OCI-LY1 (cell line): ENCODE data around the gene ALG2.

Source experiments
- H2AFZ ChIP-seq: fragments of 200-600 bp; sonication (generic), shearing (Covaris generic); 2 replicates; pipeline ENCODE4 v1.6.0; 2014; ENCODE audit warnings: antibody characterized with exemption, mild to moderate bottlenecking, low read length
- H3F3A ChIP-seq: fragments of 200-600 bp; sonication (generic), shearing (Covaris generic); 2 replicates; pipeline ENCODE4 v1.6.0; 2014; ENCODE audit warnings: mild to moderate bottlenecking, antibody characterized with exemption, low read length, moderate library complexity; ENCODE audit not compliant: insufficient read depth
- H3K27ac ChIP-seq: fragments of 200-600 bp; sonication (generic); 2 replicates; pipeline ENCODE4 v1.5.1; 2014; ENCODE audit warnings: low read length, mixed run types, mild to moderate bottlenecking, low read depth; ENCODE audit not compliant: poor library complexity, severe bottlenecking
- H3K27me3 ChIP-seq: fragments of 200-600 bp; sonication (generic); 2 replicates; pipeline ENCODE4 v1.6.0; 2014; ENCODE audit warnings: antibody characterized with exemption, mild to moderate bottlenecking, low read length, moderate library complexity; ENCODE audit not compliant: insufficient read depth
- H3K36me3 ChIP-seq: fragments of 200-600 bp; sonication (generic); 2 replicates; pipeline ENCODE4 v1.6.1; 2014; ENCODE audit warnings: mild to moderate bottlenecking, antibody characterized with exemption, low read length, moderate library complexity, mixed read lengths; ENCODE audit not compliant: insufficient read depth
- H3K4me1 ChIP-seq: fragments of 200-600 bp; sonication (generic); 2 replicates; pipeline ENCODE4 v1.5.1; 2014; ENCODE audit warnings: mild to moderate bottlenecking, low read length, moderate library complexity; ENCODE audit not compliant: insufficient read depth, severe bottlenecking
- H3K4me2 ChIP-seq: fragments of 200-600 bp; sonication (generic), shearing (Covaris generic); 2 replicates; pipeline ENCODE4 v1.6.1; 2014; ENCODE audit warnings: low read length
- H3K4me3 ChIP-seq: fragments of 200-600 bp; sonication (generic); 2 replicates; pipeline ENCODE4 v1.5.1; 2014; ENCODE audit warnings: low read length, low read depth, mild to moderate bottlenecking, mixed read lengths; ENCODE audit not compliant: poor library complexity, severe bottlenecking
- H3K79me2 ChIP-seq: fragments of 200-600 bp; shearing (Covaris generic); 2 replicates; pipeline ENCODE4 v1.6.1; 2016; ENCODE audit warnings: mixed run types, low read length, mixed read lengths; ENCODE audit not compliant: insufficient read depth
- H3K9ac ChIP-seq: fragments of 200-600 bp; sonication (generic), shearing (Covaris generic); 2 replicates; pipeline ENCODE4 v1.6.1; 2014; ENCODE audit warnings: mild to moderate bottlenecking, low read length, mixed read lengths
- H3K9me2 ChIP-seq: fragments of 200-600 bp; sonication (generic), shearing (Covaris generic); 2 replicates; pipeline ENCODE4 v1.6.1; 2014; ENCODE audit warnings: low read depth, mild to moderate bottlenecking, low read length, mixed read lengths
- H3K9me3 ChIP-seq: fragments of 200-600 bp; shearing (Covaris generic); 2 replicates; pipeline ENCODE4 v1.6.1; 2014; ENCODE audit warnings: low read length, mixed read lengths
- H4K20me1 ChIP-seq: fragments of 200-600 bp; sonication (generic), shearing (Covaris generic); 2 replicates; pipeline ENCODE4 v1.6.0; 2016; ENCODE audit warnings: mild to moderate bottlenecking, low read length; ENCODE audit not compliant: insufficient read depth
- EZH2 ChIP-seq: fragments of 200-600 bp; sonication (generic), shearing (Covaris generic); IDR thresholded peaks from 2 replicates; pipeline ENCODE4 v1.8.0; 2017; ENCODE audit warnings: borderline replicate concordance, mixed run types, mild to moderate bottlenecking, antibody characterized with exemption, low read length, moderate library complexity, mixed read lengths
- TF ChIP-seq, protein P1 (sequence below): fragments of 200-600 bp; sonication (generic), shearing (Covaris generic); IDR thresholded peaks from 2 replicates; pipeline ENCODE4 v1.5.1; 2017; ENCODE audit warnings: mild to moderate bottlenecking, antibody characterized with exemption, low read length, moderate library complexity, mixed read lengths

ALG2 gene

DNA sequence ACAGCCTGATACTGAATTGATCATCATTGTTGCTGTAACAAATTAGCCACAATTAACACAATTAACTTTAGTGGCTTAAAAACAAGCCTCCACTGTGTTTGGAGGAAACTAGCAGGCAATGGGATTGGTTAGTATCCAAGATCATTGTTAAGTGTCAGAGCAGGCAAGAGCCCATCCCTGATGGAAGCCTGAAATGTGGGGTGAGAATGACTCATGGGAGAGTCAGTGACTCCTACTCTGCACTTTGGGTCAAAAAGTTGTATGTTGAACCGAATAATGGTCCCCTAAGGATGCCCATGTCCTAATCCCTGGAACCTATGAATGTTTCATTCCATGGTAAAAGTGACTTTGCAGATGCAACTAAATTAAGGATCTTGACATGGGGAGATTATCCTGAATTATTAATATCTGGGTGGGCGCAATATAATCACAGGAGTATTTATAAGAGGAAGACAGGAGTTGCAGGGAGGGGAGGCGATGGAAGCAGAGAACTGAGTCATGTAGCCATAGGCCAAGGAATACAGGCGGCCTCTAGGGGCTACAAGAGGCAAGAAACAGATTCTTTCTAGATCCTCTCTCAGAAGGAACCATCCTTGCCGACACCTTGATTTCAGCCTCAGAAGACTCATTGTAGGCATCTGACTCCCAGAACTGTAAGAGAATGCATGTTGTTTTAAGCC lies 28.8 kb downstream of the ALG2 start:
- Histone ChIP-seq H3K27me3 (peaks cover 2% of the 10 kb centered on the region; the same call in 1 of the 2 replicates), H3F3A (no peaks in the 10 kb centered on the region), H3K9me2 (no peaks in the 10 kb centered on the region), H3K36me3 (no peaks in the 10 kb centered on the region), H3K27ac (no peak overlapping the region), H2AFZ (no peak overlapping the region), H3K79me2 (no peaks in the 10 kb centered on the region), H3K4me1 (no peaks in the 10 kb centered on the region), H3K4me3 (no peak overlapping the region), H3K9me3 (no peaks in the 10 kb centered on the region), H3K4me2 (no peak overlapping the region), H4K20me1 (no peaks in the 10 kb centered on the region), H3K9ac (no peak overlapping the region)
- TF ChIP-seq, protein P1, sequence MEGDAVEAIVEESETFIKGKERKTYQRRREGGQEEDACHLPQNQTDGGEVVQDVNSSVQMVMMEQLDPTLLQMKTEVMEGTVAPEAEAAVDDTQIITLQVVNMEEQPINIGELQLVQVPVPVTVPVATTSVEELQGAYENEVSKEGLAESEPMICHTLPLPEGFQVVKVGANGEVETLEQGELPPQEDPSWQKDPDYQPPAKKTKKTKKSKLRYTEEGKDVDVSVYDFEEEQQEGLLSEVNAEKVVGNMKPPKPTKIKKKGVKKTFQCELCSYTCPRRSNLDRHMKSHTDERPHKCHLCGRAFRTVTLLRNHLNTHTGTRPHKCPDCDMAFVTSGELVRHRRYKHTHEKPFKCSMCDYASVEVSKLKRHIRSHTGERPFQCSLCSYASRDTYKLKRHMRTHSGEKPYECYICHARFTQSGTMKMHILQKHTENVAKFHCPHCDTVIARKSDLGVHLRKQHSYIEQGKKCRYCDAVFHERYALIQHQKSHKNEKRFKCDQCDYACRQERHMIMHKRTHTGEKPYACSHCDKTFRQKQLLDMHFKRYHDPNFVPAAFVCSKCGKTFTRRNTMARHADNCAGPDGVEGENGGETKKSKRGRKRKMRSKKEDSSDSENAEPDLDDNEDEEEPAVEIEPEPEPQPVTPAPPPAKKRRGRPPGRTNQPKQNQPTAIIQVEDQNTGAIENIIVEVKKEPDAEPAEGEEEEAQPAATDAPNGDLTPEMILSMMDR, result peak; percentile 29; the same call in 1 of the 2 replicates
- no peak for TF ChIP-seq EZH2

DNA sequence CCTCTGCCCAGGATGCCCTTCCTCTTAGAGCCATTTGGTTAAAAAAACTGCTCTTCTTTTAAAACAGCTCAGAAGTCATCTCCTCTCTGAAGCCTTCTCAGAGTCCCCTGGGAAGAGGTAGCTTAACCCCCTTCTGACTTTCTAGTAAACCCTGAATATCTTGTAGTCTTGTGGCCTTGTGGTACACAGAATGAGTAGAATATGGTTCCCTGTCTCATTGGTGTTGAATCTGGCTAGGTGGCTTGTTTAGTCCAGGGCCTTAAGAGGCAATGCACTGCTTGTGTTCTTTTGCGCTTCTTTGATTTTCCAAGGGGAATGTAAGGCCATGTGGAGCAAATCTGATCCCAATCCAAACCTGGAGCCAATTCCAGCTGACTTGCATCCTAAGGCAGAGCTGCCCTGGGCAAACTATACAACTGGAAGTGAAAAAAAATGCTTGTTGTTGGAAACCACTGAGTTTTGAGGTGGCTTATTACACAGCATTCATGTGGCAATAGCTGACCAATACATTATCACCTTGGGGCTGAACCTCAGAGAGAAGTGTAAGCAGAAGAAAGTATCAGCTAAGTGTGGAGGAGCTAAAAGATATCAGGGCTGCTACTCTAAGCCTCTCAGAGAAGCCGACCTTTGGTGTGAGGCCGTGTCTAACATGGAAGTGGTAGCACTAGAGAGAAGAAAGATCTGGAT lies 31.0 kb downstream of the ALG2 start:
- Histone ChIP-seq H2AFZ (no peak overlapping the region), H3K36me3 (no peaks in the 10 kb centered on the region), H3K27ac (no peak overlapping the region), H3K79me2 (no peaks in the 10 kb centered on the region), H3K9me2 (no peaks in the 10 kb centered on the region), H3K4me2 (no peak overlapping the region), H3K27me3 (no peaks in the 10 kb centered on the region), H3K4me1 (no peaks in the 10 kb centered on the region), H3F3A (no peaks in the 10 kb centered on the region), H4K20me1 (no peaks in the 10 kb centered on the region), H3K4me3 (no peak overlapping the region), H3K9ac (no peak overlapping the region), H3K9me3 (no peaks in the 10 kb centered on the region)
- no peak for TF ChIP-seq EZH2
- TF ChIP-seq, protein P1, result no peak

DNA sequence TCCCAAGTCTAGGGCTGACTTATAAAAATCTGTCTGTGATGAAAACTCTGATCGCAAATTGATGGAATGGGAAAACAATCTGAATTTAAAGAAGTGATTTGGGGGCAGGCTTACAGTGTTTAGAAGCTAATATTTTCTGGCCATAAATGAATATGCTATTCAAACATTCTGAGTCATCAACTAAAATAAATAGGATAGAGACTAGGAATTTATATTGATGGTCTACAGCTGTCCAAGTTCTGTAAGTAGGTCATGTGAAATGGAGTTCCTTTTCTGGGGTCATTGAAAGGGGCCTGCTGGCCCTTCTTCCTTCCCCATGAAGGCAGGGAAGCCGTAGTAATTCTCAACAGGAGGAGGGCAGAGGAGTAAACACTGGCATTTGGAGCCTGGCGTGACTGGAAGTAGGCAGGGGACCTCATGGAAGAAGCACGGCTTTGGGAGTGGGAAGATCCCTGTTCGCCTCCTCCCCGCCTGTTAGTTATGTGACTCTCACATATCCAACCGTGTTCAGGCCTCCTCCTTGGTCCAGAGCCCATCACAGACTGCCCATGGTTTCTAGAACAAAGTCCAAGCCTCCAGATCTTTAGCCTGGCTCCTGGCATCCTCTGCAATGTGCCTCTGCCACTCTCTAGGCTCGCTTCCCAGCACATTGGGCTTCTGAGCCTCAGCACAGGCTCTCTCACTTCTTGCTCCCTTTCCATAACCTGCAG lies 31.7 kb downstream of the ALG2 start:
- no peaks in the 10 kb centered on the region for H3F3A ChIP-seq
- no peak overlapping the region for H3K9ac ChIP-seq
- TF ChIP-seq, protein P1, result no peak
- no peak for TF ChIP-seq EZH2
- no peak overlapping the region for H2AFZ ChIP-seq
- no peaks in the 10 kb centered on the region for H3K9me3 ChIP-seq
- no peaks in the 10 kb centered on the region for H3K27me3 ChIP-seq
- H3K4me3 ChIP-seq, result no peak overlapping the region
- H3K79me2 ChIP-seq, result no peaks in the 10 kb centered on the region
- H3K9me2 ChIP-seq, result no peaks in the 10 kb centered on the region
- H3K4me1 ChIP-seq, result peaks cover 1% of the 10 kb centered on the region
- no peak overlapping the region for H3K27ac ChIP-seq
- H3K4me2 ChIP-seq, result no peak overlapping the region
- H4K20me1 ChIP-seq, result no peaks in the 10 kb centered on the region
- no peaks in the 10 kb centered on the region for H3K36me3 ChIP-seq
